ENCODE results near the gene CHST14.

Gene CHST14

GRCh38 chr15:40464595-40465185, 6.1 kb upstream of the CHST14 start:
- DNase-seq: no peak

DNA sequence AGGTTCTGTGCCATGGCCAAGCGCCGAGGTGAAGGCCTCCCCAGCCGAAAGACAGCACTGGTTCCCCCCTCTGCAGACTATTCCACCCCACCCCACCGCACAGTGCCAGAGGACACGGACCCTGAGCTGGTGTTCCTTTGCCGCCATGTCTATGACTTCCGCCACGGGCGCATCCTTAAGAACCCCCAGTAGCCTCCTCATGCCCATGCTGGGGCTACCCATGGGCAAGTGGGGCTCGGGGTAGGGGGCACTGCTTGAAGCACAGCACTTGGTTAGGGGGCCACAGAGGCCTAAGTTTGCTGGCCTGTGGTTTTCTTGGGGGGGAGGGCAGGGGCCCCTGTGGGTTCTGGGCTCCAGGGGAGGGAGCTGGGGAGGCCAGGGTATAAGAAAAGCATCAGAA, 4.8 kb upstream of the CHST14 start:
- no peak for DNase-seq

- DNase-seq: no peak
Observed at GRCh38 chr15:40466426-40467260, 4.1 kb upstream of the CHST14 start.

DNA sequence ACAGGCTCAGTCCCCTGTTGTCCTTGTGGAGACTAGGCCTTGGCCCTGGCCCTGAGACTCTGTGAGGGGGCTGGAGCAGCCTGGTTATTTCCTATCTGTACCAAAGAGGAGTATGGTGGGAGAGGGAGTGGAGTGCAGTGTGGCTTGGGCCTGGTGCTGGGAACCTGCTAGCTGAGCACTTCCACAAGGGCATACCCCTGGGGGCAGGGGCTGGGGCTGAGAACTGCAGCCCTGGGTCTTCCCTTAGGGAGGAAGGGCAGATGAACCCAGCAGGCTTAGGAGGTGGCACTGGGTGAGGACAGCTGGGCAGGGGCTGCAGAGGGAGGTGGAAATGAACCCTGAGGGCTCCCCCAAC, 3.5 kb upstream of the CHST14 start:
- no peak for DNase-seq

GRCh38 chr15:40468898-40469331, 1.9 kb upstream of the CHST14 start:
- no peak for DNase-seq

DNA sequence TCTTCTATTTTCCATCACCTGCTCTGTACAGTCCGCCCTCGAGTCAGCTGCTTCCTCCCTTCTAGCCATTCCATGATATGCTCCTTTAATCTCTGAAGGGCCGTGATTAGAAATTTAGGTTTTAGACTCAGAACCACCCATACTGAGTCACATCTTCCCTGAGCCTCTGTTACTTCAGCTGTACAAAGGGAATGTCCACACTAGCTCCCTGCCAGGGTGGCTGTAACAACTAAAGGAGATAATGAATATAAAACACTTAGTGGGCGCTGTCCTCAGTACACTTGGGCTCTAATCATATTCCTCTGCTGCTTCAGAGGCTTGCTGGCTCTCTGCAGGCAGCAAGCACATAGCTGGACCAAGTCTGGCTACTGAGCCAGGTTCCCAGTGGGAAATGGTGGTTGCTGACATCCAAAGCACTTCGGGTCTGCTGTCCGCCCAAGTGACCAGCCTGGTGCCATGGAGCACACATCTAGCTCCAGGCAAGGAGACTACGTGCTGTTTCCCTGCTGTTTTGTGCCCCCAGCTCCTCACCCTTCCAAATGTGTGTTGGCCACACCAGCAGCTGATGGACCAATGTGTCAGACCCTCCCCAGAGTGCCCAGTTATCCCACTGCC, 901 bp upstream of the CHST14 start:
- DNase-seq: no peak

GRCh38 chr15:40471105-40471807, 472 bp downstream of the CHST14 start:
- DNase-seq: no peak

DNA sequence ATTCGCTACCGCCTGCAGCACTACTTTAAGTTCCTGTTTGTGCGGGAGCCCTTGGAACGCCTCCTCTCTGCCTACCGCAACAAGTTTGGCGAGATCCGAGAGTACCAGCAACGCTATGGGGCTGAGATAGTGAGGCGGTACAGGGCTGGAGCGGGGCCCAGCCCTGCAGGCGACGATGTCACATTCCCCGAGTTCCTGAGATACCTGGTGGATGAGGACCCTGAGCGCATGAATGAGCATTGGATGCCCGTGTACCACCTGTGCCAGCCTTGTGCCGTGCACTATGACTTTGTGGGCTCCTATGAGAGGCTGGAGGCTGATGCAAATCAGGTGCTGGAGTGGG, 995 bp downstream of the CHST14 start:
- no peak for DNase-seq

GRCh38 chr15:40472171-40472727, 1.5 kb downstream of the CHST14 start:
- DNase-seq: no peak

DNA sequence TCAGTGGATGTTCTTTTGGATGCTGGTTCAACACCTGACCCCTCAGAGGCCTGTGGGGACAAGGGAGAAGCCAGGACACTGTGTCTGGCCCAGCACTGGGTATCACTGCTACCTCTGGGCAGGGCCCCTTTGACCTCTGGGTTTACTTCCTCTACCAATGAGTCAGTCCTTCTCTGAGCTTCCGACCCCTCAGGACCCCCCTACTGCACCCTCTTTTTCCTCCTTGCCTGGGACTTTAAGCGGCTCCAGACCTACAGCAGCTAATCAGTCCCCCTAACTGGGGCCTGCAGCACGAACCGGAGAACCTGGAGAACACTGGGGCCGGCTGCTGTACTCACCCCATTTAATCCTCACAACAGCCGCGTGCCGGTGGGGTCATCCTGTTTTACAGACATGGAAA, 3.8 kb downstream of the CHST14 start:
- DNase-seq: no peak

GRCh38 chr15:40477642-40478327, 7.0 kb downstream of the CHST14 start:
- no peak for DNase-seq

DNA sequence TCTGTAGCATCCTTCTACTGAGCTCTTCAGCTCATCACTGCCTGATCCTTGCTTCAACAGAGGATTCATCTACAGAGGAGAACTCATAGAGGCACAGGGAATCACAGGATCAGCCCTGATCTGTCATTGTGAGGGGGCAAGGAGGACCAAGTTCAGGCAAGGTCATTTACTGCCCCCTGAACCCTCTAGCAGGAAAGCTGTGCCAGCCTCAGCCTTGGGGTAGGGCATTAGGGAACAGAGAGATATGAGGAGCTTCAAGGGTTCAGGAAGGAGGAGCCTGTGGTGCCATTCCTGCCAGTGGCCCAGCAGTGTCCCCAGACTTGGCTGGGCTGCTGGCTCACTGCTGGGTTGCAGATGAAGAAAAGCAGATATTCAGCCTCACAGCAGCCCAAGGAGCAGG, 8.2 kb downstream of the CHST14 start:
- no peak for DNase-seq

- no peak for DNase-seq
Observed at GRCh38 chr15:40481341-40482074, 10.7 kb downstream of the CHST14 start.

- no peak for DNase-seq
Observed at GRCh38 chr15:40483919-40484318, 13.1 kb downstream of the CHST14 start.

DNA sequence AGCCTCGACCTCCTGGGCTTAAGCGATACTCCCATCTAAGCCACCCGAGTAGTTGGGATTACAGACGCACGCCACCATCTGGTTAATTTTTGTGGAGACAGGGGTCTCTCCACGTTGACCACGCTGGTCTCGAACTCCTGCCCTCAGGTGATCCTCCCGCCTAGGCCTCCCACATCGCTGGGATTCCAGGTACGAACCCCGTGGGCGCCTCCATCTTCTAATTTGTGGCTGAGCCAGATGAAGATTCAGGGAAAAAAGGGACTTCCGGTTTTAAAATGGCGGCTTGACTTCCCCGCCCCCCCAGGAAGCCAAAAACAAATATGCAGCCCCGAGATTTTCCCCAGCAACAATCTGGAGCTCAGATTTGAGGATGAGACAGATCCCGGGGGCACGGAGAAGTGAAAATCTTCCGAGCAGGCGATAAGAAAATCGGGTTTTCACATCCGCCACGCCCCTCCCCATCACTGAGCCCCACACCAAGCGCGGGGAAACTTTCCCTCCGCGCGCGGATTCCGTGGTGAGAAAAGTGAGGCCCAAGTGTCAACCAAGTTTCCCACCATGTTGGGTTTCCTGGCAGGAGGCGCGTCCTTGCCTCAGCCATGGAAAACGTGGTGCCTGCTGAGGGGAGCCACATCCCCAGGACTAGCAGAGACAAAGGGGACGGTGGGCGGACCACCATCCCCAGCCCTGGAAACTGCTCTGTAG, 15.4 kb downstream of the CHST14 start:
- DNase-seq: no peak

- no peak for DNase-seq
Observed at GRCh38 chr15:40487816-40488682, 17.3 kb downstream of the CHST14 start.

- no peak for DNase-seq
Observed at GRCh38 chr15:40489274-40490175, 18.7 kb downstream of the CHST14 start.

- DNase-seq: no peak
Observed at GRCh38 chr15:40493089-40493840, 22.5 kb downstream of the CHST14 start.
